SK-N-DZ (cell line): ENCODE measurements around the gene JPH4. TPM values are rescaled to one million over a fixed set of nuclear protein-coding genes. Genes with fewer than 3 reads are reported as not detected.
"Not testable (repeated sequence)": the region's sequence is repeated elsewhere in the genome, so short reads cannot be mapped to it uniquely, and the experiment has no call there.

ENCODE experiments used
- DNase-seq: peaks from one replicate; pipeline ENCODE4 v3.0.0-alpha.2; 2015; ENCODE audit warnings: low spot score
- polyA plus RNA-seq, 2 experiments: library from polyadenylated mRNA; depleted of rRNA; stranded (reverse); fragments of >200 nt; gene quantifications; 2 replicates each; pipeline ENCODE4 v1.2.3, GENCODE V29; 2014

Gene JPH4
- polyA plus RNA-seq (2014; cell fraction: cytosol; rRNA removed): 22.3 and 34.8 TPM in 2 replicates
- 32.7 and 37.2 TPM in 2 replicates for polyA plus RNA-seq (2014; cell fraction: nucleus; rRNA removed)

DNA sequence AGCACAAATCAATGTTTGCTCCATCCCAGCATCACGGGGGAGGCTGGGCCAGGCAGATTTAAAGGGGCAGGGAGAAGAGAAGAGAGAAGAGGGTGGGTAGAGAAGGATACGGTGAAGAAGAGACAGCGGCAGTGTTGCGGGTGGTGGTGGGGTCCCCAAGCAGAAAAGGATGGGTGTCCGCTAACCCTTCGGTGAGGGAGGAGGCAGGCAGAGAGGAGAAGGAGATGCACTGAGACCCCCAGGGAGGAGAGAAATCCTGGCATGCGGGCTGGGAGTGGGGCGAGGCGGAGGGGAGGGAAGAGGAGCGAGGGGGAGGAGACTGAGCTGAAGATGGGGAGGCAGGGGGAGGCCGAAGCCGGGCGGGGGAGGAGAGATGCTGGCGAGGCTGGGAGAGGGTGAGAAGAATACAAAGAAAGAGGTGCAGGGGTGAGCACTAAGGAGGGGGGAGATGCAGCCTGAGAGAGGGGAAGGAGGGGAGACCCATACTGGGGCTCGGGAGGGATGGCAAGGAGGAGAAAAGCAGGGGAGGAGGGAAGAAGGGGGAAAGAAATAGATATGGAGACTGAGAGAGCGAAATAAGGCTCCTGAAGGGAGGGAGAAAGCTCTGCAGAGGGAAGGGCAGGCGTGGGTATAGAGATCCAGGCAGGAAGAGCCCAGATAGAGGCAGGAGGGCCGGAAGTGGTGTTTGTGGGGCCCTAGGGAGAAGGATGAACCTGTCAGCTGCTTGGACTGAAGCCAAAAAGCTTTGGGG lies at the start of gene JPH4:
Gene JPH4, minus strand, starts transcription at position 231 of the 751 bp plus-strand sequence. CDS start 1,337 bp downstream, outside the sequence.
- peak; percentile 76 for DNase-seq

DNA sequence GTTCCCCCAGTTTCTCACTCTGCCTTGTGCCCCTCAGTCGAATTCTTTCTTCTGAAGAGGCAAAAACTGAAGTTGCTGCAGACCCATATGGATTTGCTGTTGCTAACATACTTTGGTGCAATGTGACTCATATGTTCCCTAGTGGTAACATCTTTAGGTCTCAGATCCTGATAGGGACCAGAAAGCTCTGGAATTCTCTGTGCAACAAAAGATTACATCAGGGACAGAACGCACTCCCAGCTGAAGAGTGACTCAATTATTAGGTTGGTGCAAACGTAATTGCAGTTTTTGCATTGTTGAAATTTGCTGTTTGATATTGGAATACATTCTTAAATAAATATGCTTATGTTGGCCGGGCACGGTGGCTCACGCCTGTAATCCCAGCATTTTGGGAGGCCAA lies 49.4 kb upstream of the JPH4 start:
- DNase-seq: no peak

DNA sequence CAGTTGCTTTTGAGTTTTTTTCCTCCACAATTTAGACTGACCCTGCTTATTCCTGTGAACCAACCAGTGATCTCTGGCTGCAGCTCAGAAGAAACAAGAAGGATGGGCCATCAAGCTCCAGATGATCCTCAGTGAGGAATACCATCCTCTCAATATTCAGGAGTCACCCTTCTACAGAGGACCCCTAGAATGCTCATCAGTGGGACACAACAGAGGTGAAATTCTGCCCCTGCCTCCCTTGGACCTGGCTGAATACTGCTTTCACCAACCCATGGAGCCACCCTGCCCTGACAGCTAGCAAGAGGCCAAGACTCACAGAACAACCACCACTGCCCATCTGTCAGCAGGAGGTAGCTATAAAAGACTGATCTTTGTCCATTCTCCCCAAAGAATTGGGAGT lies 48.4 kb upstream of the JPH4 start:
- no peak for DNase-seq

DNA sequence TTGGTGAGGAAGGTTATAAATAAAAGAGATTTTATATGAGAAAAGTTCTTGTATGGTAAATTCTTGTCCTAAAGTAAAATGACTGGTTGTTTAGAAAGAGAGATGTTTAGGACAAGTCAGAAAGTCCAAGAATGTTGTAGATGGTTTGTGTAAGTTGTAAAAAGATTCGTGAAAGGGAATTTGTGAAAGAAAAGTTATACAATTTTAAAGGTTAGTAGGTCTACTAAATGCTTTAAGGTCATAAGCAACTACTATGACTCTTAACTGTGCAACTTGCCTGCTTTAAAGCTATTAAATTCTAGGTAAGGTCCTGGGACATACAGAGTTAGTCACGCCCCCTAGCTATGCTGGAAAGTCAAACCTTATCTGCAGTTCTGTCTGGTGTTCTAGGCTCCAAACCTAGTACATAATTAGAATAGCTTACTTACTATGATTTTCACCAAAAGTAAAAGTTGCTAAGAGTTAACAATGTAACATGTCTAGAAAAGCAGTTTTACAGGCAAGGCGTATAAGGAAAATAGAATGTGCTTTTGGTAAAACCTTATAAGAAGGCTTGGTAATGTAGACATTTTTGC lies 46.3 kb upstream of the JPH4 start:
- DNase-seq: no peak

DNA sequence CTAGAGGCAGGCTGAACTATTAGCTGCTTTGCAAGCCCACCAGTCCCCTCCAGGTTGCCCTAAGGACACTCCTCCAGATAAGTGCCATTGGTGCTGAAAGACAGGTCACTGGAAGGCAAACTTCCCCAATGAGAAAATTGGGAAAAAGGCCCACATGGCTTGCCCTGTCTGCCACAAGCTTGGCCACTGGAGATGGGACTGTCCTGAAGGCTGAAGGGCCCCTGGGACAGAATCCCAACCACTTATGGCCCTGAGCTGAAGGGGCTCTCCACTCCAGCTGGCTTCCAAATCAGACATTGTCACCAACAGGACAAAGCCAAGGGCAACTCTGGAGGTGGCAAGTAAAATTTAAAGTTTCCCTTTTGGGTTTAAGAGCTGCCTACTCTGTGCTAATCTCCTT lies 45.4 kb upstream of the JPH4 start:
- DNase-seq: no peak

DNA sequence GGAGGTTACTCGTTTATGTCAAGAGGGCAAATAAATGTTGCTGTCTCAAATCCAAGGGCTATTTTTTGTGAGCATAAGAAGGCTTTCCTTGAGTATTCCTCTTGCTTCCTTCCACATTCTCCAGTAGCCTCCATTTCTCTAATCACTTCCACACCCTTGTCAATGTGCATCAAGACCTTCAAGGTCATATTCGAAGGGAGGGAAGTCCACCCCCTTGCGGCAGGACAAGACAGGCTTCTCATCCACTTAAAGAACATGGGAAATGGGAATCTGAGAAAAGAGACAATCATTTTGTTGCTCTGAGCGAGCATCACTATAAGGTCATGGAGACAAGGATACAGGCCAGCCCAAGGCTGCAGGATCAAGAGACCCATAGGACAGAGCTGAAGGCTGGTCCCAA lies 44.4 kb upstream of the JPH4 start:
- DNase-seq: no peak

DNA sequence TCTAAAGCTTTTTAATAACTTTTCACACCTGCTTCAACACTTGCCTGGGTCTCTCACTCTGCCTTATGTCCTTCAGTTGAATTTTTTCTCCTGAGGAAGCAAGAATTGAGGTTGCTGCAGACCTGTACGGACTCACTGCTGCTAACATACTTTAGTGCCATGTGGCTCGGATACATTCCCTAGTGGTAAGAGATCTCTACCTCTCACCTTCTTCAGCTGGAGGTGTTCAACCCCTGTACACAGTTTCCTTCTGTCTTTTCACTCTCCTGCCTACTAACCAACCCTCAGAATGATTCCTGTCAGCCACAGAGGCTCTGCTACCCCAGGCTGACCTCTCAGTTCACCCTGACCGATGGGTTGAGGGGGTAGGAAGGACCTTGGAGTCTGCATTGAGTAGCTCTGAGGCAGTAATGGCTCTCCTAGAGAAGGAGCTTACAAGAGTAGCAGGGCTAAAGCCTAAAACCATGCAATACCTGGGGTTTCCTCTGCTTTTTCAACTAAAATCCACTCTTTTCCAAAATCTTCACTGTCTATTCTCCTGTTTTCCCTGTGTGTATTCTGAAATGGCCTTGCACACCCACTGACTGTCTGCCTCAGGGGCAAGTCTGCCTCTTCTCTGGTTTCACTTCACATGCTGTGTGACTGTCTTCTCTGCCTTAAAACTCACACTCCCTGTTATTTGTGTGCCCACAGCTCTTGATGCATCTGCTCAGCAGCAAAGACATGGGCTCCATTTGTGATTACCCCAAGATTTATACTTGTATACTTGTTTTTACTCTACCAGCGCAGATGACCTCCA lies 43.5 kb upstream of the JPH4 start:
- DNase-seq: no peak

DNA sequence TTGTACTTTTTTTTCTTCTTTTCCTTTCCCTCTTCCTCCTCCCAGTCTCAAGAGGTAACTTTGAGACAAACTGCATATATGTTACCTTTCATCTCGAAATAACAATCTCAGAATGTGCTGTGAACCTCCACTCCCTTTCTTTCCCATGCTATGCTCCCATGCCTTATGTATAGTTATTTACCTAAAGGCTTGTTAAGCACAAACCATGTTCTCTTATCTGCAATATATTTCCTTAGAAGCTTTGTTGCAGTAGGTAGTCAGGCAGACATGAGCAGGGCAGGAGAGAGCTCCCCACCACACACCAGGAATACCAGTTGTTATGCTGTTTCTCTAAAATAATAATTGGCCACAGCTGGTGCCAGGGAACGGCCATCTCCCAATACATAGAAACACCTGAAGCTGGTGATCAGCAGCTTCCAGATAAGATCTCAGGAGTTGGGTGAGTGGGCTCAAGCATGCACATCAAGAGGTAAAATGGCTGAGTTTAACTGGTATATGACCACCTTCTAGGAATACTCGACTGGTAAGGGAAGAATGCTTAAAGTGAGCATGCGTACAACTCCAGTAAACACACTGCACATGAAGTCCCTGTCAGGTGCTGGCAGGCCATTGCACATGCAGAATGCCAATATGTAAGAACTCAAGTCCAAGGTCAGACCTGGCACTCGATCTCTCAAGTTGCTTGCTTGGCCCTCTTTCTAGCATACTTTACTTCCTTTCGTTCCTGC lies 42.8 kb upstream of the JPH4 start:
- no peak for DNase-seq

DNA sequence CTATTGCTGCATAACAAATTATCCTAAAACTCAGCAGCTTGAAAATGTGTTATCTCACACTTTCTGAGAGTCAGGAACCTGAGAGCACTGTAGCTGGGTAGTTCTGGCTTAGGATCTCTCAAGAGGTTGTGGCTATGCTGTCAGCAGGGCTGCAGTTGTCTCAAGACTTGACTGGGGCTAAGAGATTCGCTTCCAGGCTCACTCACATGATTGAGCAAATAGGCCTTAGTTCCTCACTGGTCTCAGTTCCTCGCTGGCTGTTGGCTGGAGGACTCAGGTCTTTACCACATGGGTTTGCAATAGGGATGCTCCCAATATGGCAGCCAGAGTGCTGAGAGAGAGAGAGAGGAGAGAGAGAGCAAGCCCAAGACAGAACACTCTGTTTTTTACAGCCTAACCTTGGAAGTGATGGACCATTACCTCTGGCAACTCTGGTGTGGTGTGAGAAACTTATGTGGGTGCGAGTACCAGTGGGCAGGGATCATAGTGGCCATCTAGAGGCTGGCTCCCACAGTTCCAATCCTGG lies 41.6 kb upstream of the JPH4 start:
- no peak for DNase-seq

DNA sequence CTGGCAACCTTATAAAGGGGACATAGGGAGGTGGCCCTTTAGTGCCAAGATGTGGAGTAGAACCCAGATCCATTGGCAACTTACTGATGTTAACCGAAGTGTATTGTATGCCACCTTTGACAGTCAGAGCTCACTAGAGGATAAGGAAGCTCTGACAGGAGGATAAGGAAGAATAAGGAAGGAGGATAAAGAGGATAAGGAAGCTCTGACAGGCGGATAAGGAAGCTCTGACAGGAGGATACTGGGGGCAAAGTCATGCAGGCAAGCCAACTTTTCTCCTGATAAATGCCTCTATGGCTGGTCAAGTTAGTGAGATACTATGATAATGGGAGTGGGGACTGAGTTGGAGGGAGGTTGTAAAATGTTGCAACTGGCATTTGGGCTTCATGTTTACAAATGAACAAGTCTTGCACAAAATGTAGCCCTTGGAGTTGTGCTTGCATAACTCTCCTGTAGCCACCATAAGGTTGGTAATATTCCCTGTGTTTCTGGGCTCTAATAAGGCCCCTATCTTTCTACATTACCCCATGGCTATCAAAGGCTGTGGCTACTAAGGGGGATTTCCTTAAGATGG lies 39.9 kb upstream of the JPH4 start:
- DNase-seq: no peak

DNA sequence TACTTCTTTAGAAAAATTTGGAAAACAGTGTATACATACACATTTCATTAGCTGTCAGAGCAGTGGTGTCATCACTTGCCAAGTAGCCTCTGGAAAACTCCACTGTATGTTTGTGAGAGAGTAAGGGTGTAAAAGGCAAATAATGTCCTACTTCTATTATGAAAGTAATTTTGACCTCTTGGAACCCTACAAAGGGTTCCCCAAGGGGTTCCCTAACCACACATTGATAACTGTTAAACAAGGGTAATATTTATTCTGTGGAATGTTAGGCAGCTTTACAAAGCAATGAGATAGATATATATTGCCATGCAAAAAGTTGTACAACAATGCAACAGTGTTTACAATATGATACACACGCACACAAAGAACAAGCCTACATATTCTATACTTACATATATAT lies 38.9 kb upstream of the JPH4 start:
- DNase-seq: no peak

DNA sequence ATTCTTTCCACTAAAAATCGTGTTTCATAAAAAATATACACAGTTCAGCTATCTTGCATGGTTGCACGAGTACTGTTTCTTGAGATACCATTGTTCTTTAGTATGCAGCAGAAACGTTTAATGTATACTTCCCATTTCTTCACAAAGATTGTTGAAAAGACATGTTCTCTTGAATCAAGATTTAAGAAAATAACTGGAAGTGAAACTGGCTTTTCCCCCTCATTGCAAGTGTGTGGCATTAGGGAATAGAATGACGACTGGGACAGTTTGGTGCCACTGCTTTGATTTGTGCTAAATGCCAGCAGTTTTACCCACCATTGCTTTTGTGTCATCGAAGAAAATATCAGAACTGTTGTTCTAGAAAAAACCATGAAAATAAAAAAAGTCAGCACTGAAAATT lies 37.3 kb upstream of the JPH4 start:
- DNase-seq: no peak

DNA sequence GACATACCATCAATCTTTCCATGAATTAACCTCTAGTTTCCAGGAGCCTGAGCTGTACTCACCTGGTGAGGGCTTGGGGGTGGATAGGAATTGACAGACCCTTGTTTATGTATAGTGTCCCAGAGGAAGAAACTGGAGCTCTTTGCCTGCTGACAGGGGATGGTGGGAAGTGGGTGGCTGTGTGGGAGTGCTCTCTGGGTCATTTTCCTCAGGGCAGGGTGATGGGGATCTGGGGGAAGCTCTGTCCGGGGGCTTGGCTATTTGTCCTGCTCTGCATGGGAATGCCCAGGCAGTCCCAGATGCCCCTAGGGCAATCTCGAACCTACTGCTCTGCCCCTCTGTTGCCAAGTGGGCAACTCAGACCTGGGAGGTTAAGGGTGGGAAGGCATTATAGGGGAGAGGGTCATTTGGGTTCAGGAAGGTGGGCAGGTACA lies 35.8 kb upstream of the JPH4 start:
- no peak for DNase-seq

DNA sequence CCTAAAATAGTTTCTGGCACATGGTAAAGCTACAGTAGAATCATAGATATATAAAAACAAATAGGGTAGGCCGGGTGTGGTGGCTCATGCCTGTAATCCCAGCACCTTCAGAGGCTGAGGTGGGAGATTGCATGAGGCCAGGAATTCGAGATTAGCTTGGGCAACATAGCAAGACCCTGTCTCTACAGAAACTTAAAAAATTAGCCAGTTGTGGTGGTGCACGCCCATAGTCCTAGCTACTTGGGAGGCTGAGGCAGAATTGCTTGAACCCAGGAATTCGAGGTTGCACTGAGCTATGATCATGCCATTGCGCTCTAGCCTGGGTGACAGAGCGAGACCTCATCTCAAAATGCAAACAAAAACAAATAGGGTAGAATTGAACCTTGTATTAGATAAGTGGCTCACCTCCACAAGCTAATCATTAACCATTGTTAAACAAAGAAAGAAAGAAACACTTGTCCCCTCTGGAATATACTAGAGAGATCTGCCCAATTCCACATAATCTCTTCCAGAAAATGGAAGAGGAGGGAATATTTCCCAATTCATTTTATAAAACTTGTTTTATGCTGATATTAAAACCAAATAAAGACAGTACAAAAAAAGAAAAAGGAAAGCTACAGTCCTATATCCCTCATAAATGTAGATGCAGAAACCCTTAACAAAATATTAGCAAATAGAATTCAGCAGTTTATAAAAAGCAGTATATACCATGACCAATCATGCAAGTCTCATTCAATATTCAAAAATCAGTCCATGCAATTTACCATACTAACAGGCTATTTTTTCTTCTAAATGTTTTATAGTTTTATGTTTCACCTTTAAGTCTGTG lies 34.9 kb upstream of the JPH4 start:
- no peak for DNase-seq

DNA sequence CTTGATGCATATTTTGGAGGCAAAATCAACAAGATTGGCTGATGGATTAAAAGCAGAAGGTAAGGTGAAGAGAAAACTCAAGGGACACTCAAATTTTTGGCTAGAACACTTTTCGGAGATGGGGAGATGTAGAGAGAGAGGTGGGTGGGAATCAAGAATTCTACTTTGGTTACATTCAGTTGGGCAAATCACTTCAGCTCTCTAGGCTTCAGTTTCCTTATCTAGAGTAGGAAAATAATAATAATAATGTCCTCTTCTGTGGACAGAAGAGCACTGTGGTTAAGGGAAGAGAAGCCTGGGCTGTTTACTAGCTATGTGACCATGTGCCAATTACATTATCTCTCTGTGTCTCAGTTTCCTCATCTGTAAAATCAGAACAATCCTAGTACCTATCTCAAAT lies 34.2 kb upstream of the JPH4 start:
- no peak for DNase-seq

DNA sequence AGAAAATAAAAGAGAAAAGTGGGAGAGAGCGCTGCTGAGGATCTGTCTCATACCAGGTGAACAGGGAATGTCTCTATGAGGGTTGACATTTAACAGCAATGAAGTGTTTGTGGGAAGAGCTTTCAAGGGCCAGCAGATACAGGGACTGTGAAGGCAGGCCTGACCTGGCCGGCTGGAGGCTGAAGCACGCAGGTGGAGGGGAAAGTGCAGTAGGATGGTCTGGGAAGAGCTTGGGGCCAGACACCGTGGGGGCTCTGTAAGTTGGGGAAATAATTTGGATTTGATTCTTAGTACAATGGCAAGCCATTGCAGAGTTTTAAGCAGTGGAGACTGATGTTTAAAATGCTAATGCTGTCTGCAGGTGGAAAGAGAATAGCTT lies 33.8 kb upstream of the JPH4 start:
- no peak for DNase-seq

DNA sequence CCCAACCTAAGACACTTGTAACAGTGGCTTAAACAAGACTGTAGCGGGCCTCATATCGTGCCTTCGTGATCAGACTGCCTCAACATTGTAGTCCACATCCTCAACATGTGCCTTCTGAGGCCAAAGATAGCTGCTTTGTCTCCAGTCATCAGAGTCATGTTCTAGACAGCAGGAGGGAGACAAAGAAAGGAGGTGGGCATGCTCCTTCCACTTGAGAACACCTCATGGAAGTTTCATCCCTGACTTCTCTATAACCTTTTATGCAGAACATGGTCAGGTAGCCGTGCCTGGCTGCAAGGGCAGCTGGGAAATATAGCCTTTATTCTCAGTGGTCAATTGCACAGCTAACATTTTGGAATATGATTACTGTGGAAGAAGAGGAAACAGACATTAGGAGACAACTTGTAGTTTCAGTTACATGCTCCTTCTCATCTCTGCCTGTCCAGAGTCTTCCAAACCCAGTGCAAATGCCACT lies 32.3 kb upstream of the JPH4 start:
- DNase-seq: no peak

DNA sequence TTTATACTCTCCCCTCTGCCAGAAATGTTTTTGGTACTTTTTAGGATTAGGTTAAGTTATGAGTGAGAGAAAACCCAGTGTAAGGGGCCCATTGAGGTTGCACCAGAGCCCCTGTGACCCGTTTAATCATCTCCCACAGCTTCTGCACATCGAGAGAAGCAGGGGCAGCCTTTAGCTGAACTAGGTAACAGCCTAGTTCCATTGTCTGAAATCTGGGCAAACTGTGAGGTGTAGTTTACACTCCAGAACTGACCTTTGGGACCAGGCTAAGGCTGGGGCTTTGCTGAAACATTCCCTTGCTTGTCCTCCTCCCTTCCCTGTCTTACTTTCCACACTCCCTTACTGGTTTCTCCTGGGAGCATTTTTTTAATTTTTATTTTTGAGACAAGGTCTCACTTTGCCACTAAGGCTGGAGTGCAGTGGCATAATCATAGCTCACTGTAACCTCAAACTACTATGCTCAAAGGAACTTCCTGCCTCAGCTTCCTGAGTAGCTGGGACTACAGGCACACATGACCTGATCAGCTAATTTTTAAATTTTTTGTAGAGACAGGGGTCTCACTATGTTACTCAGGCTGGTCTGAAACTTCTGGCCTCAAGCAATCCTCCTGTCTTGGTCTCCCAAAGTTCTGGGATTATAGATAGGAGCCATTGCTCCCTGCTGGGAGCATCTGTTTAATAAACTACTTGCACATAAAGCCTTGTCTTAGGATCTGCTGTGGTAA lies 31.7 kb upstream of the JPH4 start:
- DNase-seq: no peak

DNA sequence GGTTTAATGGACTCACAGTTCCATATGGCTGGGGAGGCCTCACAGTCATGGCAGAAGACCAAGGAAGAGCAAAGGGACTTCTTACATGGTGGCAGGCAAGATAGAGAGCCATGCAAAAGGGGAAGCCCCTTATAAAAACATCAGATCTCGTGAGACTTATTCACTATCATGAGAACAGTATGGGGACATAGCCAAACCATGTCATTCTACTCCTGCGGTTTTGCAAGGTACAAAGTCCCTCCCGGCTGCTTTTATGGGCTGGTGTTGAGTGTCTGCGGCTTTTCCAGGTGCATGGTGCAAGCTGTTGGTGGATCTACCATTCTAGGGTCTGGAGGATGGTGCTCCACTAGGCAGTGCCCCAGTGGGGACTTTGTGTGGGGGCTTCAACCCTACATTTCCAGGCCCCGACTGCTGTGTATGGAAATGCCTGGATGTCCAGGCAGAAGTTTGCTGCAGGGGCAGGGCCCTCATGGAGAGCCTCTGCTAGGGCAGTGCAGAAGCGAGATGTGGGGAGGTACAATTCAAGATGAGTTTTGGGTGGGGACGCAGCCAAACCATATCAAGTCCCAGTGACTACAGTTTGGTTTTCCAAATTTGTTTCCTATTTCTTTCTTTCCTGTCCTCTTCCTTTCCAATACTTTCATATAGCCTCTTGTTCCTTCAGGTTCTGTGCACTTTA lies 31.0 kb upstream of the JPH4 start:
- DNase-seq: not testable (repeated sequence)
